ENCODE results near the gene HOXD9.

DNA sequence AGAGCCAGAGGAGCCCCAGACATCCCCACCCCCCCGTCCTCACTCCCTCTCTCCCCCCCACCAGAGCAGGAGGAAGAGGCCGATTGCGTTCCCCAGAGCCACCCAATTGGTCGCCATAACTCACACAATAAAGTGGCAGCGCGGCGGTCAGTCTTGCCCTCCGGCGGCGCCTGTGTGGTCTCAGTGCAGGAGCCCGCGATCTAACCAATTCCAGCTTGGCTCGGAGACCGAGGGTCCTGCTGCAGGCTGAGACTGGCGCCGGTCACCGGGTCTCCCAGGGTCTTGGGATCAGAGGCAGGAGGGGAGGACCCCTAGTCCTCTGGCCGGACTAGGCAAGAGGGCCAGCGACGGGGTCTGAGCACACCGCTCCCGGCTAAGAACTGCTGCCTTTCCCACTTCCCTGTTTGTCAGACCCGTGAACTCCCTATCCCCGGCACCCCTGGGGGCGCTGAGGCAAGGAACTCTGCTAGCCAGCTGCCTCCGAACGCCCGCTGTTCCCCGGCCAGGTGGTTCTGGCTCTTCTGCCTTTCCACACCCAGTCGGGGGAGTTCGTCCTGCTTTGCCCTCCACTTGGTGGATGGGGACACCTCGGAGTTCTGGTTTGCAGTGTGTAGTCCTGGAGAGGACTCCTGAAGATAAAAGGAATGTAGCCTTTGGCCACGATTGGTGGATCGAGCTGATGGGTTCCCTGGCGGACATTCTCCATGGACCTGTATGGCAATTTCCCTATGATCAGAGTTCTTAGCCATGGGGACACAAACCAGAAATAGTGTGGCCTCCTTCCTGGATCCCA, 24.0 kb upstream of the HOXD9 start:
- TF ChIP-seq EZH2phosphoT487 (IDR thresholded peaks at IDR 0.05), result peak; percentile 45
- TF ChIP-seq, protein P1, sequence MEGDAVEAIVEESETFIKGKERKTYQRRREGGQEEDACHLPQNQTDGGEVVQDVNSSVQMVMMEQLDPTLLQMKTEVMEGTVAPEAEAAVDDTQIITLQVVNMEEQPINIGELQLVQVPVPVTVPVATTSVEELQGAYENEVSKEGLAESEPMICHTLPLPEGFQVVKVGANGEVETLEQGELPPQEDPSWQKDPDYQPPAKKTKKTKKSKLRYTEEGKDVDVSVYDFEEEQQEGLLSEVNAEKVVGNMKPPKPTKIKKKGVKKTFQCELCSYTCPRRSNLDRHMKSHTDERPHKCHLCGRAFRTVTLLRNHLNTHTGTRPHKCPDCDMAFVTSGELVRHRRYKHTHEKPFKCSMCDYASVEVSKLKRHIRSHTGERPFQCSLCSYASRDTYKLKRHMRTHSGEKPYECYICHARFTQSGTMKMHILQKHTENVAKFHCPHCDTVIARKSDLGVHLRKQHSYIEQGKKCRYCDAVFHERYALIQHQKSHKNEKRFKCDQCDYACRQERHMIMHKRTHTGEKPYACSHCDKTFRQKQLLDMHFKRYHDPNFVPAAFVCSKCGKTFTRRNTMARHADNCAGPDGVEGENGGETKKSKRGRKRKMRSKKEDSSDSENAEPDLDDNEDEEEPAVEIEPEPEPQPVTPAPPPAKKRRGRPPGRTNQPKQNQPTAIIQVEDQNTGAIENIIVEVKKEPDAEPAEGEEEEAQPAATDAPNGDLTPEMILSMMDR (IDR thresholded peaks at IDR 0.05), result no peak
- TF ChIP-seq EZH2 (IDR thresholded peaks at IDR 0.05), result peak; percentile 74

Measured in neural progenitor cell (in vitro differentiated cells).